ENCODE data around the gene CPZ. TPM values are rescaled to one million over a fixed set of nuclear protein-coding genes. Genes with fewer than 3 reads are reported as not detected.

The CPZ gene
- total and polyA plus RNA-seq, 2 experiments from 2014 or later, result 24.6 to 37.3 TPM

- Histone ChIP-seq H3F3A (replicated peaks; ENCODE audit: low read depth) (0 out of 2 replicates have a peak, but pooled peaks cover 2% of the 10 kb centered on the region), H3K79me2 (replicated peaks; ENCODE audit: insufficient read depth) (no peaks in the 10 kb centered on the region), H3K4me3 (no peak overlapping the region), H3K36me3 (ENCODE audit: insufficient read depth) (no peaks in the 10 kb centered on the region), H3K4me1 (ENCODE audit: insufficient read depth) (no peaks in the 10 kb centered on the region), H2AFZ (no peak overlapping the region), H3K27ac (ENCODE audit: low read depth) (no peak overlapping the region), H4K20me1 (replicated peaks; ENCODE audit: insufficient read depth) (no peaks in the 10 kb centered on the region), H3K27me3 (ENCODE audit: insufficient read depth) (no peaks in the 10 kb centered on the region), H3K9me2 (ENCODE audit: insufficient read depth) (no peaks in the 10 kb centered on the region), H3K4me2 (no peak overlapping the region)
- DNase-seq (ENCODE audit: low spot score) (no peak), ATAC-seq (no peak)
- TF ChIP-seq POLR2AphosphoS5 (IDR thresholded peaks at IDR 0.05; ENCODE audit: low read depth), result no peak
- no peak for TF ChIP-seq ZNF331 (CRISPR knock-in tag; IDR thresholded peaks at IDR 0.05; ENCODE audit: low read depth)
- no peak for TF ChIP-seq REST (IDR thresholded peaks at IDR 0.05; ENCODE audit: unreplicated experiment)
- TF ChIP-seq JUNB (IDR thresholded peaks at IDR 0.05; ENCODE audit: unreplicated experiment), result no peak
- no peak for TF ChIP-seq STAT1 (IDR thresholded peaks at IDR 0.05; ENCODE audit: unreplicated experiment)
- no peak for TF ChIP-seq NANOG (IDR thresholded peaks at IDR 0.05; ENCODE audit: borderline replicate concordance)
- TF ChIP-seq ZNF114 (CRISPR knock-in tag; IDR thresholded peaks at IDR 0.05), result no peak
- TF ChIP-seq ZNF462 (CRISPR knock-in tag; IDR thresholded peaks at IDR 0.05), result no peak
- TF ChIP-seq EZH2phosphoT487 (IDR thresholded peaks at IDR 0.05; ENCODE audit: unreplicated experiment), result no peak
- TF ChIP-seq ETS1 (IDR thresholded peaks at IDR 0.05), result no peak
- TF ChIP-seq EZH2 (IDR thresholded peaks at IDR 0.05; ENCODE audit: low read depth, unreplicated experiment), result no peak
- no peak for TF ChIP-seq CTCF (conservative IDR thresholded peaks at IDR 0.05; ENCODE audit: low read depth in 2 of 2)
- no peak for TF ChIP-seq CREB1 (CRISPR knock-in tag; IDR thresholded peaks at IDR 0.05; ENCODE audit: low read depth)
- H3K27ac Mint-ChIP-seq, result no peak overlapping the region
- no peak overlapping the region for H3K4me3 Mint-ChIP-seq
- H3K9me3 Mint-ChIP-seq, result no peaks in the 10 kb centered on the region; the same call in 2 of the 3 replicates
- H3K36me3 Mint-ChIP-seq (ENCODE audit: low read depth), result no peaks in the 10 kb centered on the region
- H3K27me3 Mint-ChIP-seq (ENCODE audit: insufficient read depth, low read depth, poor library complexity), result peaks cover 16% of the 10 kb centered on the region
- no peaks in the 10 kb centered on the region; the same call in 2 of the 3 replicates for H3K4me1 Mint-ChIP-seq
Measured at GRCh38 chr4:8637456-8637984, 45.0 kb downstream of the CPZ start.

Data from GM23338 (cell line).